Testis (tissue), 3 donors: ENCODE data around the gene CD164L2. TPM values are rescaled to one million over a fixed set of nuclear protein-coding genes. Genes with fewer than 3 reads are reported as not detected.
A peak's percentile ranks its signal among the peaks of the same experiment; 100 is the strongest.

Experiments
- DNase-seq: peaks from one replicate; pipeline ENCODE4 v3.0.0-alpha.2; 2019
- H3K27ac ChIP-seq, 2 donors: fragments of 200-600 bp; sonication (generic); one replicate each; pipeline ENCODE4 v1.5.1; 2019
- H3K27me3 ChIP-seq: fragments of 200-600 bp; sonication (generic); one replicate; pipeline ENCODE4 v1.5.1; 2019
- H3K36me3 ChIP-seq: fragments of 200-600 bp; sonication (generic); one replicate; pipeline ENCODE4 v1.5.1; 2017; ENCODE audit warnings: low read depth; ENCODE audit errors: missing control alignments
- H3K4me1 ChIP-seq: fragments of 200-600 bp; sonication (generic); one replicate; pipeline ENCODE4 v1.5.1; 2019
- H3K4me3 ChIP-seq, 2 donors: fragments of 200-600 bp; sonication (generic); one replicate each; pipeline ENCODE4 v1.5.1; 2017 to 2019
- H3K9me3 ChIP-seq: fragments of 200-600 bp; sonication (generic); one replicate; pipeline ENCODE4 v1.5.1; 2017
- CTCF ChIP-seq, 3 experiments: fragments of 450-650 bp in 2 of 3; fragments of 200-600 bp in 1 of 3; sonication (generic) in 1 of 3; IDR thresholded peaks; one replicate each; pipeline ENCODE4 v1.5.1; 2016 to 2019; ENCODE audit warnings: antibody characterized with exemption in 3 of 3, mild to moderate bottlenecking in 2 of 3, moderate library complexity in 1 of 3
- POLR2A ChIP-seq: fragments of 450-650 bp; IDR thresholded peaks from one replicate; pipeline ENCODE4 v1.6.1; 2017; ENCODE audit warnings: antibody characterized with exemption, mild to moderate bottlenecking, moderate library complexity
- WGBS, 2 donors: methylation state at CpG; one replicate each; pipeline ENCODE4 v1.1.5; 2018; 5-methylcytosine and 5-hydroxymethylcytosine counted together
- intact Hi-C: fragments of 100-400 bp; cut with DNase I; formaldehyde crosslinking; loops from one replicate; pipeline ENCODE4 v1.15.1; 2023; ENCODE audit warnings: low total_unique reads
- polyA plus RNA-seq: library from polyadenylated mRNA; stranded (reverse); fragments of 350-450 nt; fragmentation: Illumina TruSeq; extraction: RNeasy Lipid Tissue Mini Kit (QIAGEN cat#74804); gene quantifications from one replicate; pipeline ENCODE4 v1.2.3, GENCODE V29; 2014; ENCODE audit warnings: low read depth, low replicate concordance; ENCODE audit not compliant: insufficient read depth
- total RNA-seq, 2 donors: library from RNA; depleted of rRNA; stranded (reverse); fragments of >200 nt; gene quantifications; one replicate each; pipeline ENCODE4 v1.2.3, GENCODE V29; 2016

CD164L2 gene
- total and polyA plus RNA-seq, 3 donors from 2014 or later = 0.24 to 1.5 (median 0.76) TPM

- Histone ChIP-seq H3K4me3 (no peak overlapping the region), H3K27me3 (no peaks in the 10 kb centered on the region)
These were observed 19.2 kb upstream of the CD164L2 start for GRCh38 chr1:27402349-27402754.

GRCh38 chr1:27400963-27401341 is 17.8 kb upstream of the CD164L2 start:
- no peaks in the 10 kb centered on the region for H3K36me3 ChIP-seq
- intact Hi-C loops = no loop called here
- no peak for TF ChIP-seq POLR2A
- no peak for TF ChIP-seq CTCF (IDR thresholded peaks at IDR 0.05)
- WGBS, 2 donors = 86 to 88% methylated on average over 2 to 5 of the region's 5 CpGs
- H3K9me3 ChIP-seq = no peaks in the 10 kb centered on the region
- DNase-seq = no peak
- no peak overlapping the region for H3K27ac ChIP-seq
- no peak overlapping the region for H3K4me3 ChIP-seq
- H3K27me3 ChIP-seq = no peaks in the 10 kb centered on the region
- peaks cover 22% of the 10 kb centered on the region for H3K4me1 ChIP-seq

More at GRCh38 chr1:27402349-27402754, 19.2 kb upstream of the CD164L2 start:
- intact Hi-C loops = no loop called here
- 25 to 28% methylated on average over 7 to 8 of the region's 8 CpGs for WGBS, 2 donors
- TF ChIP-seq POLR2A (no peak), CTCF (IDR thresholded peaks at IDR 0.05) (peak; percentile 9 to 72 (median 47))
- Histone ChIP-seq H3K4me1 (peaks cover 31% of the 10 kb centered on the region), H3K9me3 (no peaks in the 10 kb centered on the region), H3K27ac (peak overlapping the region in 1 of 2 donors; percentile 64), H3K36me3 (no peaks in the 10 kb centered on the region)
- peak; percentile 87 for DNase-seq

GRCh38 chr1:27400082-27400962 is 17.2 kb upstream of the CD164L2 start:
- H3K27ac ChIP-seq = no peak overlapping the region
- H3K9me3 ChIP-seq = no peaks in the 10 kb centered on the region
- no peak overlapping the region for H3K4me3 ChIP-seq
- H3K36me3 ChIP-seq = no peaks in the 10 kb centered on the region
- peaks cover 23% of the 10 kb centered on the region for H3K4me1 ChIP-seq
- H3K27me3 ChIP-seq = no peaks in the 10 kb centered on the region
- DNase-seq = no peak
- intact Hi-C loops = no loop called here
- TF ChIP-seq POLR2A = no peak
- WGBS, 2 donors = 49 to 64% methylated on average over 12 to 13 of the region's 13 CpGs

- Histone ChIP-seq H3K36me3 (no peaks in the 10 kb centered on the region), H3K9me3 (no peaks in the 10 kb centered on the region), H3K4me1 (peaks cover 24% of the 10 kb centered on the region), H3K27me3 (no peaks in the 10 kb centered on the region), H3K27ac (no peak overlapping the region), H3K4me3 (no peak overlapping the region)
- no peak for TF ChIP-seq POLR2A
- no peak for TF ChIP-seq CTCF (IDR thresholded peaks at IDR 0.05)
- 54 to 59% methylated on average over 6 to 19 of the region's 19 CpGs for WGBS, 2 donors
- DNase-seq = no peak
- intact Hi-C loops = loop anchor here (10.0 kb wide), 1 partner anchor 205 kb away; the partner anchor contains the start of gene AHDC1
These were observed 16.3 kb upstream of the CD164L2 start for GRCh38 chr1:27399251-27400025.
